GM13977 (cell line): ENCODE measurements around the gene KLHL36.

ENCODE experiments used
- DNase-seq: peaks from one replicate; pipeline ENCODE4 v3.0.0; 2012; ENCODE audit warnings: low spot score
- in situ Hi-C: fragments of 300-500 bp; cut with MboI; formaldehyde crosslinking; loops from one replicate; pipeline ENCODE4 v1.12.0; 2022; ENCODE audit warnings: low sequenced_read_pairs, low pct_unique_long_range_greater_than_20kb, mixed read lengths, inconsistent platforms; ENCODE audit not compliant: unreplicated experiment
- TF ChIP-seq, protein P1 (sequence below): IDR thresholded peaks from 2 replicates; pipeline ENCODE4 v1.5.1; 2012; ENCODE audit warnings: mild to moderate bottlenecking, control low read depth; ENCODE audit not compliant: insufficient read depth; ENCODE audit errors: extremely low read depth, missing control alignments

KLHL36 gene

DNA sequence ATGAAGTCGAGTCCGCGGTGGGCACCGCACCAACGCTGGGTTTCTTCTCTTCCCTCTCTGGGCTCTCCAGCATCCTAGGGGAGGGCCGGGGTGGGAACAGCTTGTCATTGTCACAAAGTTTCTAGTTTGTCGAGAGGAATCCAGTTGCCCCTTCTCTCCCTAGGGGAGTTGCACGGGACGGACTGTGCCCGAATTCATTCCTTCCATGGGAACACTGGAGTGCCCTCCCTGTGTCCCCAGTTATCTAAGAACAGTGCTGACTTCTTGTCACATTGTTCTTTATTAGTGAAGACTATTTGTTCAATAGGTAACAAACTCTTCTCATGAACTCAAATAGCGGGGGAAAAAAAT, 1.2 kb downstream of the KLHL36 start:
- TF ChIP-seq, protein P1, sequence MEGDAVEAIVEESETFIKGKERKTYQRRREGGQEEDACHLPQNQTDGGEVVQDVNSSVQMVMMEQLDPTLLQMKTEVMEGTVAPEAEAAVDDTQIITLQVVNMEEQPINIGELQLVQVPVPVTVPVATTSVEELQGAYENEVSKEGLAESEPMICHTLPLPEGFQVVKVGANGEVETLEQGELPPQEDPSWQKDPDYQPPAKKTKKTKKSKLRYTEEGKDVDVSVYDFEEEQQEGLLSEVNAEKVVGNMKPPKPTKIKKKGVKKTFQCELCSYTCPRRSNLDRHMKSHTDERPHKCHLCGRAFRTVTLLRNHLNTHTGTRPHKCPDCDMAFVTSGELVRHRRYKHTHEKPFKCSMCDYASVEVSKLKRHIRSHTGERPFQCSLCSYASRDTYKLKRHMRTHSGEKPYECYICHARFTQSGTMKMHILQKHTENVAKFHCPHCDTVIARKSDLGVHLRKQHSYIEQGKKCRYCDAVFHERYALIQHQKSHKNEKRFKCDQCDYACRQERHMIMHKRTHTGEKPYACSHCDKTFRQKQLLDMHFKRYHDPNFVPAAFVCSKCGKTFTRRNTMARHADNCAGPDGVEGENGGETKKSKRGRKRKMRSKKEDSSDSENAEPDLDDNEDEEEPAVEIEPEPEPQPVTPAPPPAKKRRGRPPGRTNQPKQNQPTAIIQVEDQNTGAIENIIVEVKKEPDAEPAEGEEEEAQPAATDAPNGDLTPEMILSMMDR = no peak

DNA sequence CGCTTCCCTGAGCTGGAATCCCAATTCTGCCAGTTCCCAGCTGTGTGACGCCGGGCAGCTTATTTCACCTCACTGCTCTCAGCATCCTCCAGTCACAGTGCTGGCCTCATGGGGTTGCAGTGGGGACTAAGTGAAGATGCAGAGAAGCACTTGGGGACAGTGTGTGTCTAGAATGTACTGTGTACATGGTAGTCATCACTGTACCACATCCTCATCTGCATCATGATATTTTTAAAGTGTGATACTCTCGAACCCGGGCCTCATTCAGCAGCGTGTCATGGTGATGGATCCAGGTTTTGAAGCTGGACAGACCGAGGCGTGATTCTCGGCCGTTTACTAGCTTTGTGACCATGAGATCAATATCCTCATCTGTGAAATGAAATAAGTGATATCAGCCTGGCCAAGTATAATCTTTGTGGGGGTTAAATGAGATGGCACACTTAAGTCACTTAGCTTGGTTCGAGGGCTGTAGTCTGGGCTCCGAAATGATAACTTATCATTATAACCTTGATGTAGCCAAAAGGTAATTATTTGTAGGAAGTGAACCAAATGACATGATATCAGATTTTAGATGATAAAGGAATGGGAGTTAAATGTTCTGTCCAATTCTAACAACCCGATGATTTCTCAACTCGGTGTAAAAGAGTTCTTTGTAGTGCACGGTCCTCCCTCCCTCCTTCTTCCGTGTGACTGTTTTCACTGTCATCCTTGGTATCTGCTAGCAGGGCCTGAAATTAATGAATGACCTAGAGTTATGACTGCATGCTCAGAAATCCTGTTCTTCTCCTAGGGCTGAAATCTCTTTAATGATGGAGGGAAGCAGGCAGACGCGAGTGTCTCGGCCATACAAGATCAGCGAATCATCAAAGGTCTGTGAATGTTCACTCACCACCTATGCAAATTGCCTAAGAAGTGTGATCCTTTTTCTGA, 2.0 kb downstream of the KLHL36 start:
- DNase-seq = no peak
- TF ChIP-seq, protein P1 = no peak
- in situ Hi-C loops = no loop called here

More for the DNA sequence above, 1.2 kb downstream of the KLHL36 start:
- no peak for DNase-seq
- in situ Hi-C loops = loop anchor here (25.0 kb wide), 1 partner anchor 313 kb away; no protein-coding TSS in a partner anchor

DNA sequence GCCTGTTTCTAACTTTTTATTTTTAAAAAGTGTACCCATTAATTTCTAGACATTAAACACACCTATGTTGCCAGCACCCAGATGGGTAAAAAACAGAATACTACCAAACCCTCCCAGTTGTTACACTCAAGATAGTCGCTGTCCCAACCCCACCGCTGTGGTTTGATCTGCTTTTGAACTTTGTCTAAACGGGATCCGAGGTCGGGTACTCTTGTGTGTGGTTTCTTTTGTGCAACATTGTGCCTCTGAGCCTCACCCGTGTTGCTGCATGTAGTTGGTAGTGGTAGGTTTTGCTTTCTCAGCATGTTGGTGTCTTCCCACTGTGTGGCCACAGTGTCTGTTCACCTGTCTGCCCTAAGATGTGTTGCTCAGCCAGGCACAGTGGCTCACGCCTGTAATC, 4.3 kb downstream of the KLHL36 start:
- in situ Hi-C loops = no loop called here
- no peak for DNase-seq
- TF ChIP-seq, protein P1 = no peak

DNA sequence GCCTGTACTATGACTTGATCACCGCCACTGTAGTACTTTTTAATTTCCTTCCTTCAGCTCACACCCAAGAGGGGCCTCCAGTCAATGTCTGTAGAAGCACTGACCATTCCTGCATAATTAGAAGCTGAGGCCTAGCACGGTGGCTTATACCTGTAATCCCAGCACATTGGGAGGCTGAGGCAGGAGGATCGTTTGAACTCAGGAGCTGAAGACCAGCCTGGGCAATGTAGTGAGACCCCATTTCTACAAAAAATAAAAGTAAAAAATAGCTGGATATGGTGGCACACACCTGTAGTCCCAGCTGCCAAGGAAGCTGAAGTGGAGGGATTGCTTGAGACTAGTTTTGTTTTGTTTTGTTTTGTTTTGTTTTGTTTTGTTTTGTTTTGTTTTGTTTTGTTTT, 5.9 kb downstream of the KLHL36 start:
- TF ChIP-seq, protein P1 = no peak
- in situ Hi-C loops = no loop called here
- DNase-seq = no peak

DNA sequence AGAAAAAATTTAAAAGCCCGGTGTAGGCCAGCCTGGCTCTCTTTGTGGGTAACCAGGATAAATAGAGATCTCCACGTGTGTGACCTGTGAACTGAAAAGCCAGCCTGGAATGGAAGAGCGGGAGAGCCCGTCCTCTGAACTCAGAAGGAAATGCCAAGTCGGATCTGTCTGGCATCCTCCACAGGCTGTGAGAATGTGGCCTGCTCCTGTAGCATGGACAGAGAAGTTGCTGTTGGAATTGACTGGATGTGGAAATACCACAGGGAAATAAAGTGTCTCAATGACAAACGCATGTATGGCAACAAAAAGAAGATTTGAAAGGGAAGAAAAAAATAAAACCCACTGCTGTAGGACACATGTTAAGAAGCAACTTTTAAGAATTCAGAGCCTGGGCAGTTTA, 6.7 kb downstream of the KLHL36 start:
- DNase-seq = no peak
- TF ChIP-seq, protein P1 = no peak
- in situ Hi-C loops = no loop called here

DNA sequence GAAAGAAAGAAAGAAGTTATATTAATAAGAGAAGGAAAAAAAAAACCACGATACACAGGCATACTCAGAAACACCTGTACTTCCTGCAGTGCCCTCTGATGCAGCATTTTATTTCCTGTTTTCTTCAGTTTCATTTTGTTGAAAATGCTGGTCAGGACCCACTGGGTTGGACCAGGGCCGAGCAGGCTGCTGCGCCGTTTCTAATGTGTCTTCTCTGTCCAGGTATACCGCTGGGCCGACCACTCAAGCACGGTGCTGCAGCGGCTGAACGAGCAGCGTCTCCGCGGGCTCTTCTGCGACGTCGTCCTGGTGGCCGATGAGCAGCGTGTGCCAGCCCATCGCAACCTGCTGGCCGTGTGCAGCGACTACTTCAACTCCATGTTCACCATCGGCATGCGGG, 8.3 kb downstream of the KLHL36 start:
- no peak for DNase-seq
- TF ChIP-seq, protein P1 = no peak
- in situ Hi-C loops = no loop called here
